GM12872 (cell line): ENCODE data around the gene GTSE1.

ENCODE experiments used
- TF ChIP-seq, protein P1 (sequence below): IDR thresholded peaks from 3 replicates; pipeline ENCODE4 v1.5.1; 2011; ENCODE audit warnings: low read depth, mild to moderate bottlenecking, low read length, moderate library complexity; ENCODE audit not compliant: insufficient read depth

The GTSE1 gene

DNA sequence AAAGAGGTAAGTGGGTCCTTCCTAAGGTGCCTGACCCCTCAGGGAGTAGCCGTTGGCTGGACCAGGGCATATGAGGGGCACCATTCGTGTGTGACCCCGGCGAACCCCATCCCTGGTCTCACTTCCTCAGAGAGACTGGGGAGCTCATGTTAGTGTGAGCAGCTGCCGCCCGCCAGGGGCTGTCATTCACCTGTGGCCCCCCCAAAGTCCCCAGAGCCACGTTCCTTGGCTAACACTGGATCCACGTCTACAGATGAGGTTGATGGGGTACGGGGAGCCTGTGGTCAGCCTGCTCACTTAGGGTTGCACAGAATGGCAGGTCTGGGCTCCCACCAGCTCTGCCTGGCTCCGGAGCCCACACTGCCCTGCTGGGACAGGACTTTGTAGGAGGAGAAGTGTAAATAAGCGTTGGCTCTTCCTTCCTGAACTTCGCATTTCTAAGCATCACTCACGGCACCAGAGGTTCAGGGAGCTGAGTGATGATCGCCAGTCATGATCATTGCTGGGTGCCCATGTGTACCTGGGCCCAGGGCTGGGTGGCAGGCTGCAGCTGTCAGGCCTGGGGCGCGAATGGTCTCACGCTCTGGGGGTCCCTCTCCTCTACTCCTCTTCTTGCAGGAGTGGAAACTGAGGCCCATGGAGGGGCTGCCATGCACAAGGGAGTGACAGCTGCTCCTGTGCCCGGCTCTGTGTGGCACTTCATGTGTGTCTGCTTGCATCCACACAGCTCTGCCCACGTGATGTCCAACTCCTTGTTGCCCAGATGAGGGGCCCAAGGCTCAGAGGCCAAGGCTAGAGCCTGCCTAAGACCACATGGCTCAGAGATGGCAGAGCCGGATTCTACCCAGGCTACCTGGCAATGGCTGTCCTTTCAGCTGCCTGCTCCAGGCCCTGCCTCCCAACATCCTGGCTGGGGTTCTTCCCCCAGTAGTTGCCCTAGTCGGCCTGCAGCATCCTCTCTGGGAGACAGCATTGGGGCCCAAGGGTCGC, 17.7 kb upstream of the GTSE1 start:
- TF ChIP-seq, protein P1, sequence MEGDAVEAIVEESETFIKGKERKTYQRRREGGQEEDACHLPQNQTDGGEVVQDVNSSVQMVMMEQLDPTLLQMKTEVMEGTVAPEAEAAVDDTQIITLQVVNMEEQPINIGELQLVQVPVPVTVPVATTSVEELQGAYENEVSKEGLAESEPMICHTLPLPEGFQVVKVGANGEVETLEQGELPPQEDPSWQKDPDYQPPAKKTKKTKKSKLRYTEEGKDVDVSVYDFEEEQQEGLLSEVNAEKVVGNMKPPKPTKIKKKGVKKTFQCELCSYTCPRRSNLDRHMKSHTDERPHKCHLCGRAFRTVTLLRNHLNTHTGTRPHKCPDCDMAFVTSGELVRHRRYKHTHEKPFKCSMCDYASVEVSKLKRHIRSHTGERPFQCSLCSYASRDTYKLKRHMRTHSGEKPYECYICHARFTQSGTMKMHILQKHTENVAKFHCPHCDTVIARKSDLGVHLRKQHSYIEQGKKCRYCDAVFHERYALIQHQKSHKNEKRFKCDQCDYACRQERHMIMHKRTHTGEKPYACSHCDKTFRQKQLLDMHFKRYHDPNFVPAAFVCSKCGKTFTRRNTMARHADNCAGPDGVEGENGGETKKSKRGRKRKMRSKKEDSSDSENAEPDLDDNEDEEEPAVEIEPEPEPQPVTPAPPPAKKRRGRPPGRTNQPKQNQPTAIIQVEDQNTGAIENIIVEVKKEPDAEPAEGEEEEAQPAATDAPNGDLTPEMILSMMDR = no peak

DNA sequence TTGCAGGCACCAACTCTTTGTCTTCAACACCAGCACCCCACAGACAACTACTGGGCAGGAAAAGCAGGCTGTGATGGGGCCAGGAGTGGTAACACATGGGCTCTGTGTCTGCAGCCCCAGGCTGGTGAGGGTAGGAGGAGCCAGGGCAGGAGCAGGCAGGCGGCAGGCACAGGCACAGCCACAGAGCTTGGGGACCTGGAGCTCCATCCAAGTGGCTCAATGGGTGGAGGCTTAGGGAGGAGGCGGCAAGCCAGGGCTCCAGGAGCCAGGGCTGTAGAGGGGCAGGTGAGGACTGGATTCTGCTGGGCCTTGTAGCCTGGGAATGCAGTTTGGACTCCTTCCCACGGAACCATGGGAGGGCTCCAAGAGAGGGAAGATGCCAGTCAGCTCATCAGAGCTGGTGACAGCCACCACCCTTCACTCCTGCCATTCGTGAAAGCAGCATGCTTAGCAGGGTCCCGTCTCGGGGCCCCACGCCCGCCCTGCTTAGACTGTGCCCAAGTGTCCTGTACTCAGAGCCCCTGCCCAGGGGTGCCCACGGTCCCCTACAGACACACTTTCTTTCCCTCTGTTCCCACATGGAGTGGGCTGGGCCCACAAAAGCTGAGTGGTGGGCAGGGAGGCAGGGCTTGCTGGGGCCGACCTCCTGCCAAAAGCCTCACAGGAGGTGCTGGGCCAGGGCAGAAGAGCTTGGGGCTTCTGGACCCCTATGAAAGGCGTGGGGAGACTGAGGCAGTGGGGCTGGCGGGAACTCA, 16.4 kb upstream of the GTSE1 start:
- TF ChIP-seq, protein P1 = no peak

DNA sequence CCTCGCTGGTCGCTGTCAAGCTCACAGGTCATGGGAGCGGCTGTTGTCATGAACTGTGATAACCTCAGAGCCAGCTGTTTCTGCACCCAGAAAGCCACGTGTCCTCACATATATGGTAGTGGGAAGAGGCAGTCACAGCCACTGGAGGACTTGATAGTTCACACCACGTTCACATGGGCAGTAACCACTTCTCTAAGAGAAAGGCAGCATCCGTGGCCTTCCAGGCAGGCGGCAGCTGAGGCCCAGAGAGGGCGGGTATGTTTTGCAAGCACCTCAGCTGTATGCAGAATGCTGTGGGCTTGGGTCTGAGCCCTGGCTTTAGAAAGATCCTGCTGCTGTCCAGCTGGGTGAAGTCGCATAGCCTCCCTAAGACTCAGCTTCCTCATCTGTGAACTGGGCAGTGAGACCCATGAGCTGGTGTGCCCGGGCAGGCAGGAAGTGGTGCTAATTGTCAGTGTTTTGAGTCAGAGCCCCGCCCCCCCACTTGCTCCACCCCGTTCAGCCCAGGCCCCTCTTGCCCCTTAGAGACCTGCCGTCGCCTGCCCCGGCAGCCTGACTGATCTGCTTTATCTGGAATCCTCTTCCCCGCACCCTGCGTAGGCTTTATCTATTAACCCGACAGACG, 15.6 kb upstream of the GTSE1 start:
- TF ChIP-seq, protein P1 = no peak

DNA sequence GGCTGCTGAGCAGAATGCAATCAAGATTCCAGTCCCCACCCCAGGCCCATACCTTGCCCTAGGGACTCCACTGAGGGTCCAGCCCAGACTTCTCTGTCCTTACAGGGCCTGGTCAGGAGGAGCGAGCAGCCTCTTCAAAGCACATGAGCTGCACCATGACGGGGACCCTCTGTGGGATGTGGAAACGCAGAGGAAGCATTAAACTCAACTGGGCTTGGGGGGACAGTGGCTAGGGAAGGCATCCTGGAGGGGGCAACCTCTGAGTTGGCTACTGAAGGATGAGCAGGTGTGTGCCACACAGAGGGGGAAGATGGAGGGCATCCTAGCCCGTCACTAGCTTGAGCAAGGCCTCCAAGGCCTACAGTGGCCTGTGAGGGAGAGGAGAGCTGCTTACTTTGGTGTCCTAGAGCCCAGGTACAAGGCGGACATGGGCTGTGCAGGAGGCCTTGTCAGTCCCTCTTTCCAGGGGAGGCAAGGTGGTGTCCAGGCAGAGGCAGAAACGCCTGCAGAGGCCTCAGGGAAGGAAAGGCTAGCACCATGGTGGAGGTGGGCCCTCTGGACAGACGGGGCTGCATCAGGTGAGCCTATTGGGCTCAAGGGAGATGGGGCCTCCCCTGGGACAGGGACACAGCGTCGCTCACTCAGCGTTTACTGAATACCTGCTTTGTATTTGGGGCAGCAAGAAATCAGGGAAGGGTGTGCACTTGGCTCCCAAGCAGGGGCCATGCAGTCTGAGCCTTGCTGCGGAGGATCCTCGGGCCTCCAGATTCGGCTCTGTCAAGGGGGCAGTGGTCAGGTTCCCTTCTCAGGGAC, 14.6 kb upstream of the GTSE1 start:
- TF ChIP-seq, protein P1 = no peak

DNA sequence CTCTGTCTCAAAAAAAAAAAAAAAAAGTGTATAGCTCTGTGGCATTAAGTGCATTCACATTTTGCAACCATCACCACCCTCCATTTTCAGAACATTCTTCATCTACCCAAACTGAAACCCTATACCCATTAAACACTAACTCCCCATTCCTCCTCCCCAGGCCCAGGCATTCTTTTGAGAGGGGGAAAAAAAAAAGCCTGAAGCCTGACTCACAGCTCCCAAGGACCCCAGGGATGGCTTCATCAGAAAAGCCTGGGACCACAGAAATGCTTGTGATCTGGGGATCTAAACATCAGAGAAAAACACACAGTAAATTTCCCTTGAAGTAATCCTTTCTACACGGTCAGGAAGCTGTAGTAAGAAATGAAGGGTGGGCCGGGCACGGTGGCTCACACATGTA, 10.7 kb upstream of the GTSE1 start:
- TF ChIP-seq, protein P1 = no peak

DNA sequence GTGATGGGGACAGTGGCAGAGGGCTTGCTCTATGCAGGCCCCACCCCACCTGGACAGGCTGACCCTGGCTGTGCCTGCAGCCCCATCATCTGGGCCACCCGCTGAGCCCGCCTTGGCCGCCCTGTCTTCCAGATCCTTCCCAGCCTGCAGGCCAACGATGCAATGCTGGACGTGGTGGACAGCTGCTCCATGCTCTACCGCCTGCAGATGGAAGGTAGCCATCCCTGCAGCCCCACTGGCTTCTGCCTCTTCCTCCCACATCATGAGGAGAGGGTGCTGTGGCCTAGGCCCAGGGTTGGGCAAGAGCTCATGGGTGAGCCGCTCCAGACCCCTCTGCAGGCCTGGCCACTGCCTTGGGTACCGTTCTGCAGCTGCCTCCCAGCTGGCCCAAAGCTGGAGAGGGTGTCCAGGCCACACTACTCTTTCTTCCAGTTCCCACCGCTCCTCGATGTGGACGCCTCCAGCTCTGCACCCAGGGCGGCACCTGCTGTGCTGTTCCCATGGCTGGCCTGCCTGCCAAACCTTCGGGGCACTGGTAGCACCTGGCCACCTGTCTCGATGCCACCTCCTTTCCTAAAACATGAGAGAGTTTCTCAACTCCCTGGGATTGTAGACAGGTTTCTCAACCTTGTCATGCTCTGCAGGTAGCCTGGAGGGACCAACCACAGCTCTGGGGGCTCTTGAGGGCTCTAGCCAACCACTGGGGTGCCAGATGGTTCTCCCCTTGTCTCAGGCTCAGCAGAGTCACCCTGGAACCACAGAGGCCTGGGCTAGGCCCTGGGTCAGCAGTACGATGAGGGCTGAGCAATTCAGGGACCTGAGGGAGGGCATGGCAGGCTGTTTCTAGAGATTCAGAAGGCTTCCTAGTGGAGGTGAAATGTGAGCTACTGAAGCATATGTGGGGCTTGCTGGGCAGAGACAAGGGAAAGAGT, 9.5 kb upstream of the GTSE1 start:
- TF ChIP-seq, protein P1 = no peak
